ENCODE results near the gene LRCOL1.

GRCh38 chr12:132608231-132609171 is 1.9 kb downstream of the LRCOL1 start:
- TF ChIP-seq TAF1 (IDR thresholded peaks at IDR 0.05; ENCODE audit: borderline replicate concordance, low read depth, low read length) (no peak), POLR2AphosphoS5 (IDR thresholded peaks at IDR 0.05; ENCODE audit: low read depth, low read length) (no peak)
